Prostate gland (tissue), 2 donors: Measurements from ENCODE around the gene SNN. TPM values are rescaled to one million over a fixed set of nuclear protein-coding genes. Genes with fewer than 3 reads are reported as not detected.

Experiments used
- DNase-seq: peaks from one replicate; pipeline ENCODE4 v3.0.0-alpha.2; 2019; ENCODE audit warnings: low spot score
- H3K27ac ChIP-seq, 2 donors: fragments of 200-600 bp; sonication (generic); 2 replicates each; pipeline ENCODE4 v1.5.1; 2017 to 2019
- H3K27me3 ChIP-seq: fragments of 200-600 bp; sonication (generic); replicated peaks from 2 replicates; pipeline ENCODE4 v1.5.1; 2019; ENCODE audit not compliant: insufficient read depth
- H3K36me3 ChIP-seq, 2 donors: fragments of 200-600 bp; sonication (generic); 1 replicate in 1 of 2; 2 replicates in 1 of 2; pipeline versions ENCODE4 v1.5.1 to v1.8.1; 2017 to 2019
- H3K4me1 ChIP-seq: fragments of 200-600 bp; sonication (generic); replicated peaks from 2 replicates; pipeline ENCODE4 v1.5.1; 2019
- H3K4me3 ChIP-seq, 2 donors: fragments of 200-600 bp; sonication (generic); 2 replicates each; pipeline ENCODE4 v1.5.1; 2017 to 2019
- H3K9me3 ChIP-seq: fragments of 200-600 bp; sonication (generic); 2 replicates; pipeline ENCODE4 v1.5.1; 2017
- POLR2A ChIP-seq: fragments of 450-650 bp; IDR thresholded peaks from one replicate; pipeline ENCODE4 v1.6.1; 2016; ENCODE audit warnings: antibody characterized with exemption, mild to moderate bottlenecking
- POLR2AphosphoS5 ChIP-seq: sonication (generic); formaldehyde crosslinking; IDR thresholded peaks from one replicate; pipeline ENCODE4 v1.6.1; 2017; ENCODE audit warnings: antibody characterized with exemption
- WGBS: methylation state at CpG from one replicate; pipeline ENCODE4 v1.1.5; 2018; 5-methylcytosine and 5-hydroxymethylcytosine counted together
- intact Hi-C: fragments of 100-400 bp; cut with DNase I; formaldehyde crosslinking; loops from one replicate; pipeline ENCODE4 v1.14.2; 2022
- total RNA-seq, 2 donors: library from RNA; depleted of rRNA; stranded (reverse); fragments of >200 nt; gene quantifications; one replicate each; pipeline ENCODE4 v1.1.0, GENCODE V29; 2016
- TF ChIP-seq, protein P1 (sequence below), 4 experiments: fragments of 200-600 bp in 2 of 4; fragments of 450-650 bp in 2 of 4; sonication (generic) in 2 of 4; IDR thresholded peaks; 1 replicate in 3 of 4; 2 replicates in 1 of 4; pipeline ENCODE4 v1.5.1; 2016 to 2019; ENCODE audit warnings: antibody characterized with exemption in 4 of 4, mild to moderate bottlenecking in 2 of 4, moderate library complexity in 2 of 4

SNN gene
- total RNA-seq, 2 donors from 2014 or later = 20.8 TPM

DNA sequence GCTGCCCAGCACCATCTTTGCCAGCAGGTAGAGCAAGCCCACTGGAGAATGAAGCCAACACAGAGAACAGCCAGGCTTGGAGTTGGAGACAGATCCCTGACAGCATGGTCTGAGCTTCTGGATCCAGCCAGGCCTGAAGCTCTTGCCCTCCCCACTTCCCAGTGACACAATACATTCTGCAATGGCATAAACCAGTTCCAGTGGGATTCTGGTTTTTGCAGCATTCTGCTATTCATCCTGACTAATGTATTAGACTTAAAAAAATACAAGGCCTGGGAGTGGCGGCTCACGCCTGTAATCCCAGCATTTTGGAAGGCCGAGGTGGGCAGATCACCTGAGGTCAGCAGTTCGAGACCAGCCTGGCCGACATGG is 41.0 kb upstream of the SNN start:
- DNase-seq = no peak
- no peaks in the 10 kb centered on the region for H3K27me3 ChIP-seq
- no peaks in the 10 kb centered on the region for H3K36me3 ChIP-seq
- no peaks in the 10 kb centered on the region for H3K9me3 ChIP-seq
- peak overlapping the region; percentile 23 to 59 for H3K27ac ChIP-seq
- H3K4me3 ChIP-seq = no peak overlapping the region
- 94% methylated on average over 5 of the region's 5 CpGs for WGBS
- H3K4me1 ChIP-seq = no peaks in the 10 kb centered on the region
- TF ChIP-seq POLR2A = no peak
- TF ChIP-seq, protein P1, sequence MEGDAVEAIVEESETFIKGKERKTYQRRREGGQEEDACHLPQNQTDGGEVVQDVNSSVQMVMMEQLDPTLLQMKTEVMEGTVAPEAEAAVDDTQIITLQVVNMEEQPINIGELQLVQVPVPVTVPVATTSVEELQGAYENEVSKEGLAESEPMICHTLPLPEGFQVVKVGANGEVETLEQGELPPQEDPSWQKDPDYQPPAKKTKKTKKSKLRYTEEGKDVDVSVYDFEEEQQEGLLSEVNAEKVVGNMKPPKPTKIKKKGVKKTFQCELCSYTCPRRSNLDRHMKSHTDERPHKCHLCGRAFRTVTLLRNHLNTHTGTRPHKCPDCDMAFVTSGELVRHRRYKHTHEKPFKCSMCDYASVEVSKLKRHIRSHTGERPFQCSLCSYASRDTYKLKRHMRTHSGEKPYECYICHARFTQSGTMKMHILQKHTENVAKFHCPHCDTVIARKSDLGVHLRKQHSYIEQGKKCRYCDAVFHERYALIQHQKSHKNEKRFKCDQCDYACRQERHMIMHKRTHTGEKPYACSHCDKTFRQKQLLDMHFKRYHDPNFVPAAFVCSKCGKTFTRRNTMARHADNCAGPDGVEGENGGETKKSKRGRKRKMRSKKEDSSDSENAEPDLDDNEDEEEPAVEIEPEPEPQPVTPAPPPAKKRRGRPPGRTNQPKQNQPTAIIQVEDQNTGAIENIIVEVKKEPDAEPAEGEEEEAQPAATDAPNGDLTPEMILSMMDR (IDR thresholded peaks at IDR 0.05) = no peak
- no peak for TF ChIP-seq POLR2AphosphoS5
- intact Hi-C loops = no loop called here

DNA sequence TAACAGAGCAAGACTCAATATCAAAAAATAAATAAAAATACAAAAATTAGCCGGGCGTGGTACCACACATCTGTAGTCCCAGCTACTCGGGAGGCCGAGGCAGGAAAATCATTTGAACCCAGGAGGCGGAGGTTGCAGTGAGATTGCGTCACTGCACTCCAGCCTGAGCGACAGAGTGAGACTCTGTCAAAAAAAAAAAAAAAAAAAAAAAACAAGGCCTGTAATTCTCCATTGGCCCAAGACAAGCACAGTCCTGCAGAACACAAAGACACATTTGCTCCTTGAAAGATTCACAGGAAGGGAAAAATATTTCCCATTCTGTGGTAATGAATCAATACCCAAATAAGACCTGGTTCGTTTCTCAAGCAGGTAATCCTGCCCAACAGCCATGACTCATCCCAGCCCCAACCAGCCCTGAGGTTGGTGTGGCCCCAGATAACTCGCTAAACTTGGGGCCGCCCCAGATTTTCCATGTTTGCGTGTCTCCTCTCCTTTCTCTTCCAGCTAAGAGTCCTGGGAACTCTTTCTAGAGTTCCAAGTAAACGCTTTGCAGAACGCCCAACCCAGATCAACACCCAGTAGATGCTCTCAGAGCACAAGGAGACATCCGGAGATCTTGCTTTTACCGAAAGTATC is 40.3 kb upstream of the SNN start:
- Histone ChIP-seq H3K27me3 (no peaks in the 10 kb centered on the region), H3K4me3 (no peak overlapping the region), H3K27ac (peak overlapping the region; percentile 54 to 59), H3K9me3 (no peaks in the 10 kb centered on the region), H3K4me1 (no peaks in the 10 kb centered on the region), H3K36me3 (no peaks in the 10 kb centered on the region)
- intact Hi-C loops = no loop called here
- DNase-seq = peak; percentile 72
- WGBS = 48% methylated on average over 15 of the region's 15 CpGs
- TF ChIP-seq POLR2AphosphoS5 (peak; percentile 55), POLR2A (no peak)

DNA sequence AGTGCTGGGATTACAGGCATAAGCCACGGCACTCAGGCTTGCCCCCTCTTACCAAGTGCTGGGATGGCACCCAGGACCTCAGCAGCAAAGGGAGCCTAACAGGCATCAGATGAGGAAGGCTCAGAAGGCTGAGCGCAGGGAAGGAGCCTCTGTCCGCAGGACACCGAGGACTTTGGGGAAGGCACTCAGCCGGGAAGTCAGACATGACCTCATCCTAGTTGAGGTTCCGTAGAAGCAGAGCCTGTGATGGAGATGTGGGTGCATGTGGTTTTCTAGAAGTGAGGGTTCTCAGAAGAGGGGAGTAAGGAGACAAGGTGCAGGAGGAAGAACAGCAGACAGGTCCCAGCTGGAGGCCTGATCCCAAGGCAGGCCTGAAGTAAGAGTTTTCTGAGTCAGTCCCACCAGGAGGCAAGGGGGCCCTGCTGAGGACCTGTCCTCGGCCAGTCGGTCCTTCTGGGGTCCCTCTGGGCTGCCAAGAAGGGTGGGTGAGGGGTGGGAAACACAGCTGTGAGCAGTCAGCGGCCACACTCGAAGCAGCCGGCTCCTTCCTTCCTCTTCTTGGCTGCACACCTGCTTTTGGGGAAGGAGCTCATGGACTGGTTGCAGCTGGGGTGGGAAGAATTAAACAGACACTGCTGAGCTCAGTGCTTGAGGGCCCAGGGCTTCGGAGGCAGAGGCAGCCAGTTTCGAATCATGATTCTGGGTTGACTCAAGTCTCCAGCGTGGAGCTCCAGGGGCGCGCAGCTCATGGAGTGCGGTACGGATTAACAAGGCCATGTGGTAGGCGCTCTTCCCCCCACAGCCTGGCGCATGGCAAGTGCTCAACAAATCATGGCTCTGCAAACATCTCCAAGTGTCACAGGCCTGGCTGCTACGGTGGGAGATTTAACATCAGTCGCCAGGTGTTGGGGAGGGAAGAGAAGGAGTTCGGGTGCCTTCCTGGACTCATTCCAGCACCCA is 38.9 kb upstream of the SNN start:
- intact Hi-C loops = no loop called here
- DNase-seq = no peak
- H3K4me1 ChIP-seq = no peaks in the 10 kb centered on the region
- no peak overlapping the region for H3K4me3 ChIP-seq
- TF ChIP-seq POLR2AphosphoS5 (no peak), POLR2A (no peak)
- TF ChIP-seq, protein P1 (IDR thresholded peaks at IDR 0.05) = no peak
- no peaks in the 10 kb centered on the region for H3K36me3 ChIP-seq
- WGBS = 73% methylated on average over 23 of the region's 23 CpGs
- H3K27me3 ChIP-seq = no peaks in the 10 kb centered on the region
- H3K27ac ChIP-seq = peak overlapping the region; percentile 43 to 54
- no peaks in the 10 kb centered on the region for H3K9me3 ChIP-seq

DNA sequence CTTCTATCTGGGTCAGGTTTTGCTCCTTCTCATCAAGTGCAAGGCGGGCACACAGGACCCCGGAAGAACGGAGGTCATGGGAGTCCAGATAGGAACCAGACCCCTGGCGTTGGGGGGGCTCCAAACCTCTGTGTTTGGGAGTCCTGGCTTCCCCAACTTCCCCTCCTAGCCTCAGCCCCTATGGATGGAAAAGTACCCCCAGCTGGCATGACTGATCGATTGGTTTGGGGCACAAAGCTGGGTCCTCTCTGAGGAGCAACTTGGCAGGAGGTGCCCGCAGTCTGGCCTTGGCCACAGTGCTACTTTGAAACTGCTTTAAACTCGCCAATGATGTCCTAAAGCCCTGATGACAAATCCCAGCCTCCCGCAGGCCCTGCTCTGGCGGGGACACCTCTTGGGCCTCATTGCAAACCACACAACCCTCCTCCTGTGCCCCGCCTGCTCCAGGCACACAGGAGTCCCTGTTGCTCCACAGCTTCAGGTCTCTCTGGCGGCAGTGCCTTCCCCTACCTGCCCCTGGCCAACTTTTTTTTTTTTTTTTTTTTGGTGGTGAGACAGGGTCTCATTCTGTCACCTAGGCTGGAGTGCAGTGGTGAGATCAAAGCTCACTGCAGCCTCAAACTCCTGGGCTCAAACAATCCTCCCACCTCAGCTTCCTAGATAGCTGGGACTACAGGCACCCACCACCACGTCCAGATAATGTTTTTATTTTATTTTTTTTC is 38.0 kb upstream of the SNN start:
- Histone ChIP-seq H3K9me3 (no peaks in the 10 kb centered on the region), H3K4me1 (no peaks in the 10 kb centered on the region), H3K27ac (peak overlapping the region in 1 of 2 donors; percentile 54), H3K4me3 (no peak overlapping the region), H3K36me3 (no peaks in the 10 kb centered on the region), H3K27me3 (no peaks in the 10 kb centered on the region)
- intact Hi-C loops = no loop called here
- 84% methylated on average over 12 of the region's 12 CpGs for WGBS
- no peak for DNase-seq
- TF ChIP-seq POLR2A (no peak), POLR2AphosphoS5 (no peak)
- TF ChIP-seq, protein P1 (IDR thresholded peaks at IDR 0.05) = no peak

DNA sequence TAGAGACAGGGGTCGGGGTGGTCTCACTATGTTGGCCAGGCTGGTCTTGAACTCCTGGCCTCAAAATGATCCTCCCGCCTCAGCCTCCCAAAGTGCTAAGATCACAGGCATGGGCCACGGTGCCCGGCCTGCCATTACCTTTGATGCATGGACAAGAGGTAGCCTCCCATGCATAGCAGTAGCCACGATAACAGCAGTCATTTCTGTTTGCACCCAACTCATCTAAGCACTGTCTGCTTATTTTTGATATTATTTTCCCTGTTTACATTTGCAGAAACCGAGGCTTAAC is 37.5 kb upstream of the SNN start:
- H3K9me3 ChIP-seq = no peaks in the 10 kb centered on the region
- no peaks in the 10 kb centered on the region for H3K4me1 ChIP-seq
- 94% methylated on average over 6 of the region's 6 CpGs for WGBS
- TF ChIP-seq, protein P1 (IDR thresholded peaks at IDR 0.05) = no peak
- TF ChIP-seq POLR2AphosphoS5 (no peak), POLR2A (no peak)
- H3K4me3 ChIP-seq = no peak overlapping the region
- intact Hi-C loops = no loop called here
- H3K27me3 ChIP-seq = no peaks in the 10 kb centered on the region
- DNase-seq = no peak
- no peaks in the 10 kb centered on the region for H3K36me3 ChIP-seq
- no peak overlapping the region for H3K27ac ChIP-seq
